ENCODE measurements around the gene C8A. TPM values are rescaled to one million over a fixed set of nuclear protein-coding genes. Genes with fewer than 3 reads are reported as not detected.

C8A gene
- total and polyA plus RNA-seq, 3 donors from 2014 or later = not detected

GRCh38 chr1:56873213-56873612 is 18.6 kb downstream of the C8A start:
- 92 to 93% methylated on average over 1 of the region's 1 CpG for WGBS, 2 donors
- intact Hi-C loops (cut with DNase I; ENCODE audit: low total_unique reads) = no loop called here
- no peak for TF ChIP-seq CTCF (IDR thresholded peaks at IDR 0.05)
- no peak for TF ChIP-seq POLR2A (IDR thresholded peaks at IDR 0.05)

GRCh38 chr1:56874689-56875088 is 20.1 kb downstream of the C8A start:
- H3K27ac ChIP-seq = no peak overlapping the region
- intact Hi-C loops (cut with DNase I; ENCODE audit: low total_unique reads) = no loop called here
- H3K27me3 ChIP-seq = no peaks in the 10 kb centered on the region
- no peak for DNase-seq
- H3K9me3 ChIP-seq = no peaks in the 10 kb centered on the region
- 77 to 91% methylated on average over 4 of the region's 4 CpGs for WGBS, 2 donors
- H3K4me1 ChIP-seq = no peaks in the 10 kb centered on the region
- no peak overlapping the region for H3K4me3 ChIP-seq
- no peaks in the 10 kb centered on the region for H3K36me3 ChIP-seq (ENCODE audit: low read depth, missing control alignments)
- TF ChIP-seq POLR2A (IDR thresholded peaks at IDR 0.05) (no peak), CTCF (IDR thresholded peaks at IDR 0.05) (no peak)

More at GRCh38 chr1:56873213-56873612, 18.6 kb downstream of the C8A start:
- Histone ChIP-seq H3K36me3 (ENCODE audit: low read depth, missing control alignments) (no peaks in the 10 kb centered on the region), H3K27me3 (no peaks in the 10 kb centered on the region), H3K9me3 (no peaks in the 10 kb centered on the region), H3K27ac (no peak overlapping the region), H3K4me3 (no peak overlapping the region), H3K4me1 (no peaks in the 10 kb centered on the region)
- no peak for DNase-seq

GRCh38 chr1:56877973-56878372 is 23.4 kb downstream of the C8A start:
- Histone ChIP-seq H3K4me1 (no peaks in the 10 kb centered on the region), H3K4me3 (no peak overlapping the region), H3K9me3 (no peaks in the 10 kb centered on the region), H3K27me3 (no peaks in the 10 kb centered on the region), H3K27ac (no peak overlapping the region), H3K36me3 (ENCODE audit: low read depth, missing control alignments) (no peaks in the 10 kb centered on the region)
- TF ChIP-seq CTCF (IDR thresholded peaks at IDR 0.05) (no peak), POLR2A (IDR thresholded peaks at IDR 0.05) (no peak)
- DNase-seq = no peak
- 55 to 69% methylated on average over 3 of the region's 3 CpGs for WGBS, 2 donors
- intact Hi-C loops (cut with DNase I; ENCODE audit: low total_unique reads) = no loop called here

GRCh38 chr1:56880774-56881173 is 26.2 kb downstream of the C8A start:
- Histone ChIP-seq H3K27ac (no peak overlapping the region), H3K36me3 (ENCODE audit: low read depth, missing control alignments) (no peaks in the 10 kb centered on the region), H3K4me1 (no peaks in the 10 kb centered on the region), H3K27me3 (no peaks in the 10 kb centered on the region), H3K9me3 (no peaks in the 10 kb centered on the region), H3K4me3 (no peak overlapping the region)
- intact Hi-C loops (cut with DNase I; ENCODE audit: low total_unique reads) = no loop called here
- DNase-seq = no peak
- TF ChIP-seq POLR2A (IDR thresholded peaks at IDR 0.05) (no peak), CTCF (IDR thresholded peaks at IDR 0.05) (no peak)
- WGBS, 2 donors = 81 to 90% methylated on average over 1 of the region's 1 CpG

GRCh38 chr1:56881417-56881816 is 26.8 kb downstream of the C8A start:
- TF ChIP-seq POLR2A (IDR thresholded peaks at IDR 0.05) = no peak
- TF ChIP-seq CTCF (IDR thresholded peaks at IDR 0.05) = no peak
- no peak for DNase-seq
- H3K9me3 ChIP-seq = no peaks in the 10 kb centered on the region

More at GRCh38 chr1:56881417-56881816, 26.8 kb downstream of the C8A start:
- Histone ChIP-seq H3K27ac (no peak overlapping the region), H3K4me1 (no peaks in the 10 kb centered on the region), H3K4me3 (no peak overlapping the region), H3K36me3 (ENCODE audit: low read depth, missing control alignments) (no peaks in the 10 kb centered on the region), H3K27me3 (no peaks in the 10 kb centered on the region)
- intact Hi-C loops (cut with DNase I; ENCODE audit: low total_unique reads) = no loop called here
- 94 to 96% methylated on average over 6 of the region's 6 CpGs for WGBS, 2 donors
